Thyroid gland (tissue), 4 donors: ENCODE data around the gene IRAK2. TPM values are rescaled to one million over a fixed set of nuclear protein-coding genes. Genes with fewer than 3 reads are reported as not detected.
"Not testable (repeated sequence)": the region's sequence is repeated elsewhere in the genome, so short reads cannot be mapped to it uniquely, and the experiment has no call there.

Experiments used
- DNase-seq, 2 donors: peaks; one replicate each; pipeline ENCODE4 v3.0.0-alpha.2; 2019
- H3K27ac ChIP-seq, 3 donors: fragments of 200-600 bp; sonication (generic); 1 replicate in 2 of 3; 2 replicates in 1 of 3; pipeline ENCODE4 v1.5.1; 2016 to 2019; ENCODE audit warnings: mild to moderate bottlenecking in 1 of 3, moderate library complexity in 1 of 3
- H3K27me3 ChIP-seq: fragments of 200-600 bp; sonication (generic); one replicate; pipeline ENCODE4 v1.5.1; 2019
- H3K36me3 ChIP-seq, 2 donors: fragments of 200-600 bp; sonication (generic); one replicate each; pipeline ENCODE4 v1.5.1; 2016 to 2019
- H3K4me1 ChIP-seq, 2 donors: fragments of 200-600 bp; sonication (generic); one replicate each; pipeline ENCODE4 v1.5.1; 2017 to 2019
- H3K4me3 ChIP-seq, 3 donors: fragments of 200-600 bp; sonication (generic); replicated peaks in 1 of 3; 1 replicate in 2 of 3; 2 replicates in 1 of 3; pipeline ENCODE4 v1.5.1; 2016; ENCODE audit warnings: mild to moderate bottlenecking in 1 of 3
- H3K9me3 ChIP-seq: fragments of 200-600 bp; sonication (generic); one replicate; pipeline ENCODE4 v1.5.1; 2017
- POLR2A ChIP-seq, 2 donors: fragments of 450-650 bp; IDR thresholded peaks; one replicate each; pipeline ENCODE4 v1.6.1; 2017; ENCODE audit warnings: antibody characterized with exemption in 2 of 2, mild to moderate bottlenecking in 2 of 2, moderate library complexity in 1 of 2
- WGBS, 2 donors: methylation state at CpG; one replicate each; pipeline ENCODE4 v1.1.5; 2017; 5-methylcytosine and 5-hydroxymethylcytosine counted together
- intact Hi-C: fragments of 100-400 bp; cut with DNase I; formaldehyde crosslinking; loops from one replicate; pipeline ENCODE4 v1.15.1; 2023
- total RNA-seq, 4 donors: library from RNA; depleted of rRNA; stranded (reverse); fragments of >200 nt; gene quantifications; one replicate each; pipeline ENCODE4 v1.2.3, GENCODE V29; 2016
- TF ChIP-seq, protein P1 (sequence below), 6 experiments: fragments of 200-600 bp in 3 of 6; fragments of 450-650 bp in 3 of 6; sonication (generic) in 3 of 6; IDR thresholded peaks; one replicate each; pipeline ENCODE4 v1.5.1; 2016 to 2019; ENCODE audit warnings: antibody characterized with exemption in 6 of 6, mild to moderate bottlenecking in 2 of 6, inconsistent platforms in 1 of 6, moderate library complexity in 1 of 6

Gene IRAK2
- total RNA-seq, 4 donors from 2014 or later: 5.0 to 9.1 (median 7.4) TPM

DNA sequence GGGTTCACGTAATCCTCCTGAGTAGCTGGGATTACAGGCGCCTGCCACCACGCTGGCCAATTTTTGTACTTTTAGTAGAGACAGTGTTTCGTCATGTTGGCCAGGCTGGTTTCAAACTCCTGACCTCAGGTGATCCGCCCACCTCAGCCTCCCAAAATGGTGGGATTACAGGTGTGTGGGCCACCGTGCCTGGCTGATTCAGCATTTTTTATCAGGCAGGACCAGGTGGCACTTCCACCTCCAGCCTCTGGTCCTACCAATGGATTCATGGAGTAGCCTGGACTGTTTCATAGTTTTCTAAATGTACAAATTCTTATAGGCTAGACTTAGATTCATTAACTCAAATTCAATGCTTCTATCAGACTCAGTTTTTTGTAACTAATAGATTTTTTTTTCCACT is 13.7 kb upstream of the IRAK2 start:
- Histone ChIP-seq H3K27me3 (no peaks in the 10 kb centered on the region), H3K27ac (no peak overlapping the region), H3K36me3 (peaks cover 22 to 46% of the 10 kb centered on the region in 2 donors), H3K4me1 (no peaks in the 10 kb centered on the region), H3K9me3 (no peaks in the 10 kb centered on the region), H3K4me3 (no peak overlapping the region)
- intact Hi-C loops: no loop called here
- TF ChIP-seq, protein P1, sequence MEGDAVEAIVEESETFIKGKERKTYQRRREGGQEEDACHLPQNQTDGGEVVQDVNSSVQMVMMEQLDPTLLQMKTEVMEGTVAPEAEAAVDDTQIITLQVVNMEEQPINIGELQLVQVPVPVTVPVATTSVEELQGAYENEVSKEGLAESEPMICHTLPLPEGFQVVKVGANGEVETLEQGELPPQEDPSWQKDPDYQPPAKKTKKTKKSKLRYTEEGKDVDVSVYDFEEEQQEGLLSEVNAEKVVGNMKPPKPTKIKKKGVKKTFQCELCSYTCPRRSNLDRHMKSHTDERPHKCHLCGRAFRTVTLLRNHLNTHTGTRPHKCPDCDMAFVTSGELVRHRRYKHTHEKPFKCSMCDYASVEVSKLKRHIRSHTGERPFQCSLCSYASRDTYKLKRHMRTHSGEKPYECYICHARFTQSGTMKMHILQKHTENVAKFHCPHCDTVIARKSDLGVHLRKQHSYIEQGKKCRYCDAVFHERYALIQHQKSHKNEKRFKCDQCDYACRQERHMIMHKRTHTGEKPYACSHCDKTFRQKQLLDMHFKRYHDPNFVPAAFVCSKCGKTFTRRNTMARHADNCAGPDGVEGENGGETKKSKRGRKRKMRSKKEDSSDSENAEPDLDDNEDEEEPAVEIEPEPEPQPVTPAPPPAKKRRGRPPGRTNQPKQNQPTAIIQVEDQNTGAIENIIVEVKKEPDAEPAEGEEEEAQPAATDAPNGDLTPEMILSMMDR (IDR thresholded peaks at IDR 0.05): no peak
- no peak for TF ChIP-seq POLR2A (IDR thresholded peaks at IDR 0.05)
- 80 to 90% methylated on average over 6 of the region's 6 CpGs for WGBS, 2 donors
- DNase-seq: no peak

- no peak overlapping the region for H3K4me3 ChIP-seq
- no peaks in the 10 kb centered on the region for H3K9me3 ChIP-seq
- no peaks in the 10 kb centered on the region for H3K4me1 ChIP-seq
- peaks cover 18 to 39% of the 10 kb centered on the region in 2 donors for H3K36me3 ChIP-seq
- no peaks in the 10 kb centered on the region for H3K27me3 ChIP-seq
- 92 to 94% methylated on average over 14 of the region's 14 CpGs for whole genome bisulfite sequencing, 2 donors
- no peak overlapping the region for H3K27ac ChIP-seq
- TF ChIP-seq POLR2A (IDR thresholded peaks at IDR 0.05): no peak
- TF ChIP-seq, protein P1 (IDR thresholded peaks at IDR 0.05): no peak
- intact Hi-C loops: no loop called here
- no peak for DNase-seq
Observed at GRCh38 chr3:10154335-10155122, 10.2 kb upstream of the IRAK2 start.

DNA sequence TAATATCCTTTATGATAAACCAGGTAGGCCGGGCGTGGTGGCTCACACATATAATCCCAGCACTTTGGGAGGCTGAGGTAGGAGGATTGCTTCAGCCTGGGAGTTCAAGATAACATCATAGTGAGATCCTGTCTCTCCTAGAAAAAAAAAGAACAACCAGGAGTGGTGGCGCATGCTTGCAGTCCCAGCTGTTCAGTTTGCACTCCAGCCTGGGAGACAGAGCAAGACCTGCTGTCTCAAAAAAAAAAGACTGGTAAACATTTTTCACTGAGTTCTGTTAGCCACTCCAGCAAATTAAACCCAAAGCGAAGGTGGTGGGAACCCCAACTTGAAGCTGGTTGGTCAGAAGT is 9.6 kb upstream of the IRAK2 start:
- TF ChIP-seq POLR2A (IDR thresholded peaks at IDR 0.05): no peak
- TF ChIP-seq, protein P1 (IDR thresholded peaks at IDR 0.05): no peak
- Histone ChIP-seq H3K4me3 (no peak overlapping the region), H3K36me3 (peaks cover 12 to 33% of the 10 kb centered on the region in 2 donors), H3K9me3 (no peaks in the 10 kb centered on the region), H3K27me3 (no peaks in the 10 kb centered on the region), H3K4me1 (no peaks in the 10 kb centered on the region), H3K27ac (no peak overlapping the region)
- 90 to 97% methylated on average over 4 of the region's 4 CpGs for WGBS, 2 donors
- intact Hi-C loops: no loop called here
- no peak for DNase-seq

- Histone ChIP-seq H3K27me3 (no peaks in the 10 kb centered on the region), H3K9me3 (no peaks in the 10 kb centered on the region), H3K4me3 (no peak overlapping the region), H3K4me1 (no peaks in the 10 kb centered on the region), H3K27ac (no peak overlapping the region), H3K36me3 (peaks cover 7 to 28% of the 10 kb centered on the region in 2 donors)
- TF ChIP-seq, protein P1 (IDR thresholded peaks at IDR 0.05): no peak
- no peak for TF ChIP-seq POLR2A (IDR thresholded peaks at IDR 0.05)
- intact Hi-C loops: no loop called here
- WGBS, 2 donors: 93 to 97% methylated on average over 4 of the region's 4 CpGs
- no peak for DNase-seq
Observed at GRCh38 chr3:10155658-10156057, 9.1 kb upstream of the IRAK2 start.

- H3K4me1 ChIP-seq: no peaks in the 10 kb centered on the region
- no peak overlapping the region for H3K4me3 ChIP-seq
- H3K27ac ChIP-seq: no peak overlapping the region
- intact Hi-C loops: no loop called here
- 70 to 71% methylated on average over 4 of the region's 4 CpGs for WGBS, 2 donors
- peaks cover 7 to 14% of the 10 kb centered on the region in 2 donors for H3K36me3 ChIP-seq
- no peaks in the 10 kb centered on the region for H3K27me3 ChIP-seq
- TF ChIP-seq POLR2A (IDR thresholded peaks at IDR 0.05): no peak
- TF ChIP-seq, protein P1 (IDR thresholded peaks at IDR 0.05): no peak
- DNase-seq: no peak
- no peaks in the 10 kb centered on the region for H3K9me3 ChIP-seq
Observed at GRCh38 chr3:10157031-10157430, 7.7 kb upstream of the IRAK2 start.

GRCh38 chr3:10158555-10158954 is 6.2 kb upstream of the IRAK2 start:
- intact Hi-C loops: not testable (repeated sequence)

More at GRCh38 chr3:10158555-10158954, 6.2 kb upstream of the IRAK2 start:
- H3K27me3 ChIP-seq, H3K4me1 ChIP-seq, H3K27ac ChIP-seq, H3K36me3 ChIP-seq, DNase-seq, H3K9me3 ChIP-seq, H3K4me3 ChIP-seq: not testable (repeated sequence)
- 96 to 100% methylated on average over 6 of the region's 6 CpGs for WGBS, 2 donors
